GM08714 (cell line): ENCODE results near the gene FFAR4.

Experiments used
- H3K4me3 ChIP-seq: fragments of 200-500 bp; sonication (Bioruptor generic); 2 replicates; pipeline ENCODE4 v1.5.1; 2014; ENCODE audit warnings: mild to moderate bottlenecking, low read length, inconsistent platforms
- ZNF274 ChIP-seq: IDR thresholded peaks from 2 replicates; pipeline ENCODE4 v1.6.1; 2012; ENCODE audit warnings: mild to moderate bottlenecking, low read depth, low read length

FFAR4 gene

DNA sequence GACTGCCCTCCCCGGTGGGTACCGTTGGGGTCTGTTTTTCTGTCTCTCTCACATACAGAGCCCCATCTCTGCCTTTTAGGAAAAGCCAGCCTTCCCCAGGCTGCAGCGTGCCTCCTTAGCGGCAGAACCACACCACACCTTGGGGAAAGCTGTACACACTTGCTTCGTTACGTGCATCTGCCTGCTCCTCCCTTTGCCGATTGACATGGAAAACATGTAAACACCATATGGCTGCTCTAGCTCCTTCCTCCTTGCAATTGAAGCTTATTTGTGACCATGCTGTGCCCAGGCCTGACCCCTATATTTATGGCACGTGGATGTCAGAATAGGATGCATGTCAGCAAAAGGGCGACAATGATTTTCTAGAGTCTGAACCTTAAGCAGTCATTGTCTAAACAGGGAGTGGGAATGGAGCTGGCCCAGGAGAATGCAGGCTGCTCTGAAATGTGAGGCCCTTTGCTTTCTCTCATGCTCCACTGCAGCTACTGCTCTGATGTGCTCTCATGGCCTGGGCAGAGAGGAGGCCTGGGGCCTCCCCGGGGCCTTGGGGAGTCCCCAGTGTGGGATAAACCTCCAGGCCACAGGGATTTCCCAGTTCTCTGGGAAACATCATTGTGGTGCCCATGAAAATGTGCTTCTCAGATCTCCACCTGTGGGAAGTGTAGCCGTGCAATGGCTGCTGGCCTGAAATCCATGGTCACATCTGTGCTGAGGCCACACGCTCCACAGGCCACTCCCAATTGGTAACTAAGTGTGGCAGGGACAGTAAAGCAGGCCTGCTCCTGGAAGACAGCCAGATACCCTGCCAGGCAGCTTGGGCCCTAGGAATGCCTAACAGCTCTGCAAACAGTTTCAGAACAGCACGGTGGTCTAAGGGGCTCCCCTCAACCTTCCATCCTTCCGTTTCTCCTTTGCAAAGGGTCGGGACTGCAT, 64.4 kb downstream of the FFAR4 start:
- no peak for TF ChIP-seq ZNF274
- H3K4me3 ChIP-seq, result no peak overlapping the region
